Fibroblast of peridontal ligament (primary cell): ENCODE measurements around the gene PXN.

Experiments
- DNase-seq: peaks from one replicate; pipeline ENCODE4 v3.0.0-alpha.2; 2010; ENCODE audit errors: extremely low read depth

The PXN gene

DNA sequence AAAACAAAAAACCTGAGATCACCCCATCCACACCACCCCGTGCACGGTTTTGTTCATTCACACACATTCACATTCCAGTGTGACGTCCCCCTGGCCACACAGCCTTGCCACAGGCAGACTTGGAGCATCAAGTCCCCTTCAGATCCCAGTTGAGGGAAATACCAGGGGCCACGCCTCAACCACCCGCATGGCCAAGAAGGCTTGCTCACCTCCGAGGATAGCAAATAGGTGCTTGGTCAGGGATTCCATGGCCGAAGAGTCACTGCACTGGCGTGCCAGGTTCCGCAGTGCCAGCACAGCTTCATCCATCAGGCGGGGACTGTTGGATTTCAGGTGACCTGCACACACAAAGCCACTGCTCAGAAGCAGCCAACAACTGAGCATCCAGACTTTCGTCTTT lies 90.0 kb downstream of the PXN start:
- no peak for DNase-seq

DNA sequence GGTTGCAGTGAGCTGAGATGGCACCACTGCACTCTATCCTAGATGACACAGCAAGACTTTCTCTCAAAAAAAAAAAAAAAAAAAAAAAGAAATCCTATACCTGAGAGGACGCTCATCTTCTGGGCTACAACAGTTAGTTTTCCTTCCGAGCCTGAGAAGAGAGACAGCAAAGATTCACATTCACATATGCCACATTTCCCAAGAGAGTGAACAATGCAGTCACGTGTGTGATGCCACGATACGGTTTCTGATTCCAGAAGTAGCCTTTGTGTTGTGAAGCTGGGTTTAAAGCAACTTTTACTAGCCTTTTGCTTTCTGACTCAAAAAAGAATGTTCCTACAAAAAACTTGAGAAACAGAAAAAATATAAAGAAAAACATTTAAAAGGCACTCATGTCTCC lies 90.5 kb downstream of the PXN start:
- no peak for DNase-seq

GRCh38 chr12:120172053-120172452 lies 93.5 kb downstream of the PXN start:
- no peak for DNase-seq

GRCh38 chr12:120170631-120171030 lies 94.9 kb downstream of the PXN start:
- DNase-seq = no peak

DNA sequence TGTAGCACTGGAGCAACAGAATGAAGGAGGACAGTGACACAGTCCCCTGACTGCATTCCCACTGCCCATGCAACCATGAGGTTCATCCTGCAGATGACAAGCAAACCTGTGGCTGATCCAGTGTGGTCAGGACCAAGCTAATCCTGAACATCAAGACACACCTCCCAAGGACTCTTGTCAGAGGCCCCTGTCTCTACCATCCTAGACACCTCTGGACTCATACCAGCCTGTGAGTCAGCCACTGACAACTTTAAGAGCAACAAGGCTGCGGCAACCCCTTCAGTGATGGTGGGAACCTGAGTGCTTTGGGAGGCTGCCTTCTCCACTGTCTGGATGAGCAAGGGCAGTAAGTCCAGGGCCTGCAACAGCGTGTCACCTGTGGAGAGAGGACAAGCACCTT lies 95.6 kb downstream of the PXN start:
- DNase-seq = no peak

GRCh38 chr12:120168337-120168736 lies 97.2 kb downstream of the PXN start:
- no peak for DNase-seq

DNA sequence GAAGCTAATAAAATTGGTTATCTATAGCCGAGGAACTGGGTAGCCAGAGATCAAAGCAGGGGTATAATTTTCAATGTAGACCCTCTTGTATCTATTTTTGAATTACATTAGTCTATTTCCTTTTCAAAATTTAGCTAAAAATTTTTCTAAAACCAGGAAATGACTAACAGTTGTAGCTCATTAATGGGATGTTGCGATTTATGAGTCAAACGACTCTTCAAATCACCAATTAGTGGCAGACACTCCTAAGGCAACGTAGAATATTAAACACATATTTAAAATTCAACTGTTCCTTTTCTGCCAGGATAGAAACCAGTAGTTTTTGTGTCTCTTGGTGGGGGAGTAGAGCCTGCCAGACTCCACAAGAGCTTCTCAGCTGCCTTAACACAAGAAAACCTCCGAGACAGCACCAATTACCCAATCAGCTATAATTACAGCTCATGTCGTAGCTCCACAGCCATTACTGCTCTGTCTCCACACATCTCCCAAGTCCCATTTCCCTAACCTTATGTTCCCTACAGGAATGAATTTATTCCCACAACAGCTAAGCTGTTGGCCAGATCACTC lies 97.9 kb downstream of the PXN start:
- no peak for DNase-seq

DNA sequence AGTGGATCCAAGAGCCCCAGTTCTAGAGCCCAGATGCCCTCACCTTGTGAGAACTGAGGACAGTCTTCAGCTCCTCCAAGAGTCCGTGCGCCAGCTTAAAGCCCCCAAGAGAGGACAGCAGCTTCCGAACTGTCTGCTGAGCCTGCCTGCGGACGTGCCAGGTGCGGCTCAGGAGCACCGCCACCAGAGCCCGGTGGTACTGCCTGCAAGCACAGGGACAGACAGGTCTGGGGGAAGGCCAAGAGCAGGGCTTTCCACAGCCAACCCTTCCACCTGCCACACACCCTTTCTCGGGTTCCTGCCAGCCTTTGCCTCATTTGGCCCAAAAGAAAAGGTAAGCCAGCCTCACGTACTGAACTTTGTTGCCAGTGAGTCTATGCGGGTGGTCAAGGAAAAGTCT lies 101.2 kb downstream of the PXN start:
- no peak for DNase-seq

DNA sequence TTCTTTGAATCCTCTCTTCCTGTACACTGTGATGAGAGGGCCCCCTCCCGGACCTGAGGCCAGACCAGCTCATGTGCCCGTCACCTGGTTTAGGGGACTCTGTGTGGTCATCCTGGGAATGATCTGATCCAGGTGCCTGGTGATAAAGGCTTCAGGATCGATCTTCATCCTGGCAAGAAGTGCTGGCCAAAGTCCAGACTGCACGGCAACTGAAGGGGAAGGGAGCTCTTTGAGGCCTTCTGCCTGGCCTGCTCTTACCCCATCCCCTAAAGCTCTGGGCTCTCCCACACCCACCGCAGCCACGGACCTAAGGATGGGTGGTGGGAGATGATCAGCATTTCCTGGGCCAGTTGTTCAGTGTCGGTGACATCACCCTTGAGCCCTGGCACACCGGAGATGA lies 102.8 kb downstream of the PXN start:
- DNase-seq = no peak

- DNase-seq = no peak
Observed at GRCh38 chr12:120161852-120162251, 103.7 kb downstream of the PXN start.
